Measurements from ENCODE around the gene NDST3.

- TF ChIP-seq POLR2A (IDR thresholded peaks at IDR 0.05) (no peak), CTCF (IDR thresholded peaks at IDR 0.05) (no peak)
Observed at GRCh38 chr4:118282692-118283091, 248.4 kb downstream of the NDST3 start.
